IPS-18a (cell line): ENCODE results near the gene TSC22D1.
"Not testable (repeated sequence)": the region's sequence is repeated elsewhere in the genome, so short reads cannot be mapped to it uniquely, and the experiment has no call there.

ENCODE experiments used
- H3K27ac ChIP-seq: one replicate; pipeline ENCODE4 v1.5.1; 2013; ENCODE audit warnings: low read length
- H3K27me3 ChIP-seq: one replicate; pipeline ENCODE4 v1.6.1; 2013; ENCODE audit warnings: mild to moderate bottlenecking, low read length; ENCODE audit not compliant: control insufficient read depth, insufficient read depth
- H3K36me3 ChIP-seq: one replicate; pipeline ENCODE4 v1.6.1; 2013; ENCODE audit warnings: low read depth, low read length; ENCODE audit not compliant: control insufficient read depth
- H3K4me1 ChIP-seq: one replicate; pipeline ENCODE4 v1.6.1; 2013; ENCODE audit warnings: low read depth, low read length; ENCODE audit not compliant: control insufficient read depth
- H3K4me3 ChIP-seq: one replicate; pipeline ENCODE4 v1.5.1; 2013; ENCODE audit warnings: low read length
- H3K9ac ChIP-seq: one replicate; pipeline ENCODE4 v1.6.1; 2013; ENCODE audit warnings: mild to moderate bottlenecking, low read length, moderate library complexity
- H3K9me3 ChIP-seq: one replicate; pipeline ENCODE4 v1.6.1; 2013; ENCODE audit warnings: low read depth, low read length; ENCODE audit not compliant: control insufficient read depth

Gene TSC22D1

DNA sequence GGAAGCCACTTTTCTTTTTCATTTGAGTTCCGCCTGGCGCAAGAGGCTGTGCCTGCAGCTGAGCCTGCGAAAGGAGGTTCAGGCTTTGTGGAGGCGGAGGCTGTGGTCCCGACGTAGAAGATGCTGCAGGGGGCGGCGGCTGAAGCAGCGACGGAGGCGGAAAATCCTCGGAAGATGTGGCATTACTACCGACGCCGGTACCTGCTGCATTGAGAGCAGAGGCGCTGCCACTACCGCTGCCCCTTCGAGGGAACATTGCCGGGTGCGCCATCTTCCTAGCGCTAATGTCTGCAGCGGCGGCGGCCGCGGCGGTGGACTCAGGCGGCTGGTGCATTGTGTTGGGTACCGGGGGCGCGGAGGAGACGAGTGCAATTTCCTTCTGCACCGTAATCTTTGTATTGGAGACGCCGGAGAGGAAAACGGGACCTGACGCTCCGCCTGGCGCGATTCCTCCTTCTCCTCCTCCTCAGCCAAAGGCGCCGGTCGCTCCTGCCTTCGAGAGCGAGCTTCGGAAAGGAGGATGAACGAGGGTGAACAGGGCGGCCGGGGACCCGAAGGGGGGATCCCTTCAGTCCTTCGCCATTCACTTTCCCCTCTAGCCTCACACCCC is at the start of gene TSC22D1:
TSC22D1 (minus strand) TSS at position 590 of the 610 bp plus-strand sequence; CDS start at position 334, 256 bp downstream.
- Histone ChIP-seq H3K4me1 (peaks cover 44% of the 10 kb centered on the region), H3K4me3 (peak within 1 kb of the TSS; percentile 85), H3K27me3 (no peaks in the 10 kb centered on the region), H3K9ac (peak within 1 kb of the TSS; percentile 71), H3K27ac (peak within 1 kb of the TSS; percentile 44), H3K36me3 (peaks cover 6% of the 10 kb centered on the region), H3K9me3 (no peaks in the 10 kb centered on the region)

DNA sequence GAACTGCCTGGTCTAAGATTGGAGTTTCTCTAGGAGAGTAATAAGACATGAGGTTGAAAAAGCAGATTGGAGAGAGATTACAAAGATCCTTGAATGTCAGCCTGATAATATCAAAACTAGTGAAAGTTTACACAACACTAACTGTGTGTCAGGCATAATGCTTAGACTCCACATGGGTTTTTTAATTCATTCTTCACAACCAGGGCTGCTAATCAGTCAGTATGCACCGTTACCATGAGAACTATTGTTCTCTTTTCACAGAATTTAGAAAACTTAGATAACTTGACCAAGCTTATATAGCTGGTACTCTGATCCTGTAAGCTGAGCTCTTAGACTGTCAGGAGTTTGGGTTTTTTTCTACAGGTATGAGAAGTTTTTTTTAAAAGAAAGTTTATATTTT is 46.6 kb upstream of the TSC22D1 start:
- Histone ChIP-seq H3K27ac (no peak overlapping the region), H3K36me3 (no peaks in the 10 kb centered on the region), H3K4me3 (no peak overlapping the region), H3K9me3 (no peaks in the 10 kb centered on the region), H3K4me1 (peaks cover 4% of the 10 kb centered on the region), H3K27me3 (no peaks in the 10 kb centered on the region), H3K9ac (no peak overlapping the region)

DNA sequence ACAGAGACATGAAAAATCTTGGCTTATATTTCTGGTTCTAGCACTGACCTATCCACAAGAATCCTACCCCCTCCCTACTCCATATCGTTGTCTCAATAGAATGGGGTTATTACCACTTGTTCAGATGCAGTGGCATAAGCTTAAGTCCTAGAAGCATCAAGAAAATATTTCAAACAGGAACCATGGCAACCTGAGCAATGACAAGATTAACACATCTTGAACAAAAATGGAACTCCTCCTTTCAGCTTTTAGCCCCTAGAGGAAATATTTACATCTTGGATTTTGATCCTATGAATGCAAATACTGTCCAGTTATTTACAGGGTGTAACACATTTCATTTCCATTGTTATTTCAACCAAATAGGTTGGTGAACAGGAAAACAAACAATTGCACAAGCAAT is 46.1 kb upstream of the TSC22D1 start:
- H3K9me3 ChIP-seq: no peaks in the 10 kb centered on the region
- H3K27ac ChIP-seq: no peak overlapping the region
- no peaks in the 10 kb centered on the region for H3K36me3 ChIP-seq
- H3K9ac ChIP-seq: no peak overlapping the region
- H3K27me3 ChIP-seq: no peaks in the 10 kb centered on the region
- no peak overlapping the region for H3K4me3 ChIP-seq
- H3K4me1 ChIP-seq: peaks cover 4% of the 10 kb centered on the region

DNA sequence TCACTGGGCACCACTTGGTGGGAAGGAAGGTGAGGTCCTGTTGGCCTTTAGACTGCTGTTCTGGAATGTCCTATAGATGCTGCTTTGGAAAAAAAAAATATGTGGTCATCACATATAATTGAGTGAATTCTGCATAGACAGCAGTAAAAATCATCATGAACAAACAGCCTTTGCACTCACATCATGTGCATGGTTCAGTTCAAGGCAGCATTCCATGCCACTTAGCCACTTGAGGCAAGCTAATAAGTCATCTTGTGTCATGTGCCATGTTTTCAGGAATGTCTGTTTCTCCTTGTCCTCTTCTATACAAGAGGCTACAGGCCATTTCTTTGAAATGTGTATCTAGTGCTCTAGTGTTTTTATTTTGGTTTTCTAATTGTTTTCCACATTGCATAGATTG is 43.9 kb upstream of the TSC22D1 start:
- H3K9me3 ChIP-seq: no peaks in the 10 kb centered on the region
- H3K4me3 ChIP-seq: no peak overlapping the region
- H3K9ac ChIP-seq: no peak overlapping the region
- H3K36me3 ChIP-seq: no peaks in the 10 kb centered on the region
- H3K27ac ChIP-seq: no peak overlapping the region
- no peaks in the 10 kb centered on the region for H3K27me3 ChIP-seq
- H3K4me1 ChIP-seq: peaks cover 4% of the 10 kb centered on the region

DNA sequence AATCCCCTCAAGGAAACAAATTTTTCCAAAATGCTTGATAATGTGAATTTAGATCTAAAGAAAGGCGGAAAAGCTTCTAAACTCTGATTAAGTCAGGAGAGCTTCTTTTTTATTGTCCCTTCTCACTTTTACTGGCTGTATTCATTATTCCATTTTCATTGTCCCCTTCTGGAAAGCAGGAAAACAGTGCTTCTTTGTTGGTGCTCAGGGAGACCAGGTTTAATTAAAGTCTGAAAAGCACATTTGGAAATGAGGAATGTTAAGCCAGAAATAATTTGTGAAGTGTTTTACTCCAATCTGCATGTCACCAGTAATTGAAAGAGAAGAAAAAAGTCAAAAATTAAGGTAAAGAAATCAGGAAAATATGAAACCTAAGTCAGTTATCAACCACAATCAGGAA is 43.5 kb upstream of the TSC22D1 start:
- no peaks in the 10 kb centered on the region for H3K27me3 ChIP-seq
- H3K9ac ChIP-seq: no peak overlapping the region

DNA sequence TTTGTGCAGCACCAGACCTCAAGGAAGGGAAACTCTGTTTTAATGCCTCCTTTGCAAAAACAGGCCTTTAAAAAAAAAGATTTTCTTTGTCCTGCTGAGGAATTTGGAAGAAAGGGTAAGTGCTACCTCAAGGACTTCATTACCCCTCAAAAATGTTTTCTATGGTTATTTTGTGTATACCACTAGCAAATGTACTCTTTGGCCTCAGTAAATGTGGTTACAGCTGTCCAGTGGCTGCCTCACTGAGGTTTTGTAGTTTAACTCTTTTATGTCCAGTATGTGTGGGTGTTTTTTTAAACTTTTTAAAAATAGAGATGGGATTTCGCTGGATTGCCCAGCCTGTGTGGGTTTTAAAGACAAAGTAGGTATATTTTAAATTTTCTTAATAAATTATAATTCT is 42.2 kb upstream of the TSC22D1 start:
- H3K27ac ChIP-seq: no peak overlapping the region
- no peaks in the 10 kb centered on the region for H3K27me3 ChIP-seq
- no peaks in the 10 kb centered on the region for H3K36me3 ChIP-seq
- no peak overlapping the region for H3K4me3 ChIP-seq
- H3K9me3 ChIP-seq: no peaks in the 10 kb centered on the region
- no peak overlapping the region for H3K9ac ChIP-seq
- peaks cover 4% of the 10 kb centered on the region for H3K4me1 ChIP-seq

More for the DNA sequence above, 43.5 kb upstream of the TSC22D1 start:
- Histone ChIP-seq H3K36me3 (no peaks in the 10 kb centered on the region), H3K4me1 (peaks cover 4% of the 10 kb centered on the region), H3K4me3 (no peak overlapping the region), H3K9me3 (no peaks in the 10 kb centered on the region), H3K27ac (no peak overlapping the region)

DNA sequence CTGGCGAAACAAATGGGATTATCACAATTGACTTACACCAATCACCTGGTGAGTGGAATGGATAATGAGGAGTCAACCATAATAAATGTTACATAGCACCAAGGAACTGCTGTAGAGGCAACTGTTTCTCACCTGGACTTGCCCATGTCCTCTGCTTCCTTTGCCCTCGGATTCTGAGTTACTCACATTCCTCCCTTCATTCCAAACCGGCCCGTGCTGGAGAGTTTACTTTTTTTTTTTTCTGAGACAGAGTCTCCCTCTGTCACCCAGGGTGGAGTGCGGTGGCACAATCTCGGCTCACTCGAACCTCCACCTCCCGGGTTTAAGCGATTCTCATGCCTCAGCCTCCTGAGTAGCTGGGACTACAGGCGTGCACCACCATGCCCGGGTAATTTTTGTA is 41.5 kb upstream of the TSC22D1 start:
- no peaks in the 10 kb centered on the region for H3K27me3 ChIP-seq
- H3K9me3 ChIP-seq: no peaks in the 10 kb centered on the region
- no peak overlapping the region for H3K9ac ChIP-seq
- H3K4me1 ChIP-seq: peaks cover 2% of the 10 kb centered on the region
- no peaks in the 10 kb centered on the region for H3K36me3 ChIP-seq
- H3K27ac ChIP-seq: no peak overlapping the region
- H3K4me3 ChIP-seq: no peak overlapping the region

DNA sequence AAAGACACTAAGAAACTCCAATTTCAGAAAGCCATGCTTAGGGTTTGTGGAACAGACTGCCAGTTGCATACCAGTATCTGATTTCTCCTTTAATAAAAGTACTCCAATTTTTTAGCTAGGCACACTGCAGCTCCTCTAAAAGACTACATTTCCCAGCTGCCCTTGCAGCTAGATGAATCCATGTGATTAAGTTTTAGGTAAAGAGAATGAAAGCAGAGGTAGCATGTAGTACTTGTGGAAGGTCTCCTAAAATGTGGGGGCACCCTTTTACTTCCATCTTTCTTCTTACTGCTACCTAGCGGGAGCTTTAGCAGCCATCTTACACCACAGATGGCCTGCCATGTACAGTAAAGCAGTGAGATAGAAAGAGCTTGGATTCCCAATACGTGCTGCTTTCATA is 33.0 kb upstream of the TSC22D1 start:
- no peaks in the 10 kb centered on the region for H3K4me1 ChIP-seq
- H3K27ac ChIP-seq: no peak overlapping the region
- no peaks in the 10 kb centered on the region for H3K27me3 ChIP-seq
- no peak overlapping the region for H3K9ac ChIP-seq
- H3K4me3 ChIP-seq: no peak overlapping the region
- no peaks in the 10 kb centered on the region for H3K9me3 ChIP-seq
- no peaks in the 10 kb centered on the region for H3K36me3 ChIP-seq

DNA sequence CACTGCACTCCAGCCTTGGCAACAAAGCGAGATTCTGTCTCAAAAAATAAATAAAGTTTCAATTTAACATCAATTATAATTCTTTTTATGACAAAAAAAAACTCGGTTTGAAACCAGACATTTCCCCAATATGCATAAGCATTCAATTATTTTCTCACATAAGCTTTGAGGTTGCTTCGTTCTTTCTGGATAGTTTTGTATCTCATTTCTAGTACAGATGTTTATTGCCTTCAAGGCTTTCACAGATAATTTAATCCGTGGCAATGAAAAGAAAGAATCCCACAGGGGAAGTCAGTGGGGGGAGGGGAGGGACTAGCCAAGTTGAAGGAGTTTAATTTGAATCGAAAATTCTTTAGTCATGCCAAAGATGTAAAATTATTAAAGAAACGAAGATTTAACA is 29.6 kb upstream of the TSC22D1 start:
- Histone ChIP-seq H3K4me3 (no peak overlapping the region), H3K4me1 (no peaks in the 10 kb centered on the region), H3K27ac (no peak overlapping the region), H3K9ac (no peak overlapping the region), H3K9me3 (no peaks in the 10 kb centered on the region), H3K36me3 (no peaks in the 10 kb centered on the region), H3K27me3 (no peaks in the 10 kb centered on the region)

DNA sequence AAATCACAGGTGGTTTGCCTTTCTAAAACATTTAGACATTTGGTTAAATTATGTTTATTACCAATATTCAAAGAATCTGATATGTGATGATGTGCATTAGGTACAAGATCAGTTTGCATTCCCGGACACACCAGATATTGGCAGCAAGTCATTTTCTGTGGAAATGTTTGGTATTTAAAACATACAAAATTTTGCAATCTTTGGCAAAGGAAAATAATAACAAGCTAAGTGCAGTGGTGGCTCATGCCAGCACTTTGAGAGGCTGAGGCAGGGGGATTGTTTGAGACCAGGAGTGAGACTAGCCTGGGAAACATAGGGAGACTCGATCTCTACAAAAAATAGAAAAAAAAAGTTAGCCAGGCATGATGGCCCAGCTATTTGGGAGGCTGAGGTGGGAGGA is 29.1 kb upstream of the TSC22D1 start:
- Histone ChIP-seq H3K27me3 (no peaks in the 10 kb centered on the region), H3K27ac (no peak overlapping the region), H3K4me1 (no peaks in the 10 kb centered on the region), H3K9me3 (no peaks in the 10 kb centered on the region), H3K36me3 (no peaks in the 10 kb centered on the region), H3K9ac (no peak overlapping the region), H3K4me3 (no peak overlapping the region)

DNA sequence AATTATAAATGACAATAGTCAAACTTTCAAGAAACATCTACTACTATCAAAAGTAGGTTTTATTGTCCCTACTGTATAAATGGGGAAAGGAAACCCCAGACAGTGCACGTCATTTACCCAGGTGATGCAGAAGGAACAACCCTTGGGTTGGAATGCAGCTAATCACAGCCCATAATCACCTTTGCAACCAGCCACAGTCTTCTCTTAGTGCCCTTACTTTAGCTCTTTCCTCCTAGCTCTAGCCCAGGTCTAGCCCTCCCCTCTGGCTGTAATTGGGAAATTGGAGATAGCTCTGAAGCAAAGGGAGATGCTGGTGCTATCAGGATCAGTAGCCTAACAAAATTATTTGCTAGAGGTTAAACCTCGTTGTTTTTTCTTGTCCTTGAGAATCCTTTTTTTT is 25.5 kb upstream of the TSC22D1 start:
- Histone ChIP-seq H3K36me3 (no peaks in the 10 kb centered on the region), H3K9ac (no peak overlapping the region), H3K4me3 (no peak overlapping the region), H3K27ac (no peak overlapping the region), H3K27me3 (no peaks in the 10 kb centered on the region), H3K4me1 (no peaks in the 10 kb centered on the region), H3K9me3 (no peaks in the 10 kb centered on the region)

DNA sequence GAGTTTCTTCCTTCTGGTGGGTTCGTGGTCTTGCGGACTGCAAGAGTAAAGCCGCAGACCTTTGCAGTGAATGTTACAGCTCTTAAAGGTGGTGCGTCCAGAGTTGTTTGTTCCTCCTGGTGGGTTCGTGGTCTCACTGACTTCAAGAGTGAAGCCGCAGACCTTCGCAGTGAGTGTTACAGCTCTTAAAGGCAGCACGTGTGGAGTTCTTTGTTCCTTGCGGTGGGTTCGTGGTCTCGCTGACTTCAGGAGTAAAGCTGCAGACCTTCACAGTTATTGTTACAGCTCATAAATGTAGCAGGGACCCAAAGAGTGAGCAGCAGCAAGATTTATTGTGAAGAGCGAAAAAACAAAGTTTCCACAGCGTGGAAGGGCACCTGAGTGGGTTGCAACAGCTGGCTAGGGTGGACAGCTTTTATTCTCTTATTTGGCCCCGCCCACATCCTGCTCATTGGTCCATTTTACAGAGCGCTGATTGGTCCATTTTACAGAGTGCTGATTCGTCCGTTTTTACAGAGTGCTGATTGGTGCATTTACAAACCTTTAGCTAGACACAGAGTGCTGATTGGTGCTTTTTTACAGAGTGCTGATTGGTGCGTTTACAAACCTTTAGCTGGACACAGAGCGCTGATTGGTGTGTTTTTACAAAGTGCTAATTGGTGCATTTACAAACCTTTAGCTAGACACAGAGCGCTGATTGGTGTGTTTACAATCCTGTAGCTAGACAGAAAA is 17.9 kb upstream of the TSC22D1 start:
- H3K9ac ChIP-seq, H3K27ac ChIP-seq, H3K4me3 ChIP-seq, H3K4me1 ChIP-seq, H3K36me3 ChIP-seq, H3K9me3 ChIP-seq, H3K27me3 ChIP-seq: not testable (repeated sequence)
